Fibroblast of skin of scalp (primary cell): ENCODE results near the gene TMEM14A. TPM values are rescaled to one million over a fixed set of nuclear protein-coding genes. Genes with fewer than 3 reads are reported as not detected.
A peak's percentile ranks its signal among the peaks of the same experiment; 100 is the strongest.
"Not testable (repeated sequence)": the region's sequence is repeated elsewhere in the genome, so short reads cannot be mapped to it uniquely, and the experiment has no call there.

Experiments
- DNase-seq: peaks from one replicate; pipeline ENCODE4 v3.0.0-alpha.2; 2013
- polyA plus RNA-seq, 2 experiments: library from polyadenylated mRNA; unstranded; fragments of 120-200 nt; gene quantifications; one replicate each; pipeline ENCODE4 v1.2.1, GENCODE V29; 2013; ENCODE audit not compliant: insufficient read length in 2 of 2

The TMEM14A gene, protein sequence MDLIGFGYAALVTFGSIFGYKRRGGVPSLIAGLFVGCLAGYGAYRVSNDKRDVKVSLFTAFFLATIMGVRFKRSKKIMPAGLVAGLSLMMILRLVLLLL
- 42.0 TPM for polyA plus RNA-seq (2013, experiment 1 of 2; ENCODE audit: insufficient read length)
- polyA plus RNA-seq (2013, experiment 2 of 2; ENCODE audit: insufficient read length), result 42.9 TPM

DNA sequence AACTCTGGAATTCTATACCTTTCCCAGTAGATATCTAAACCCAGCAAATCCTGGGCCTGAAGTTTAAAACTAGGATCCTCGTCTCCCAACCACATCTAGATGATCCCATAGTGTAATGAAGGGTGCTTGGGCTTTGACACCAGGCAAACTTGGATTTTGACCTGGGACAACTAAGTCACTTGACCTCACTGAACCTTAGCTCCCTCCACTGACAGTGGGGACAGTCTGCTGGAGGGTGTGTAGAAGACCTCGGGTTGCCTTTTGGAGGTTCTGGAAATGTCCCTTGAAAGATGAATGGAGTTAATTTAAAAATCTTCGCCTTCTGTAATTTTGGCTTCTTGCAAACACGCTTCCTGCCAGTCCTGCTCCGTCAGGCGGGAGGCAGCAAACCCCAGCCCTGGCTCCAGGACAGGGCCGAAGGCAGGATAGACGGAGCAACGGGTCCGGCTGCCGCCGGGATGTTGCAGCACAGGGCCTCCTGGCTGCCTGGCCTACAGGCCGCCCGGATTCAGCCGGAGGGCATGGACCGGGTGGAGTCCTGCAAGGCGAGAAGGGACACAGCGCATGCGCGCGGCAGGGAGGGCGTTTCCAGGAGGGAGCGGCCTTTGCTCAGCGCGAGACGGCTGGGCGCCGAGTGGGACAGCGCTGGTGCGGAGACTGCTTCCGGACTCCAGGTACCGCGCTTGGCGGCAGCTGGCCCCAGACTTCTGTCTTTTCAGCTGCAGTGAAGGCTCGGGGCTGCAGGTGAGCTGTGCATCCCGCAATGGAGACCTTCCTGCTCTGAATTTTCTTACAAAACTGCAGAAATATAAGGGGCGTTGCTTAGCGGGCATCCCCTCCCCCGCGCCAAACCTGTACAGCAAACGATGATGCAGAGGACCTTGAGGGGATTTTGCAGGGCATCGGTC, at the start of gene TMEM14A:
Gene TMEM14A (plus strand): TSS at position 612 of the 908 bp plus-strand sequence. CDS start 5,990 bp downstream, outside the sequence.
- peak; percentile 91 for DNase-seq

GRCh38 chr6:52621631-52622030, 49.3 kb upstream of the TMEM14A start:
- no peak for DNase-seq

DNA sequence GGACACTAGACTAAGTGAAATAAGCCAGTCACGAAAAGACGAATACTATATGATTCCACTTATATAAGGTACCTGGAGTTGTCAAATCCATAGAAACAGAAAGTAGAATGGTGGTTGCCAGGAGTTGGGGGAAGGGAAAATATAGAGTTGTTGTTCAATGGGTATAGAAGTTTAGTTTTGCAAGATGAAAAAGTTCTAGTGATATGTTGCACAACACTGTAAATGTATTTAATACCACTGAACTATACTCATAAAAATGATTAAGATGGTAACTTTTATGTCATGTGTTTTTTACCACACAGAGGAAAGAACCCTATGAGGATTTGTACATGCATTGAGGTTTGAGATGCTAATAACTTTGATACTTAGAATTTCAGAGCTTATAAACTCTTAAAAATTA, 48.1 kb upstream of the TMEM14A start:
- no peak for DNase-seq

DNA sequence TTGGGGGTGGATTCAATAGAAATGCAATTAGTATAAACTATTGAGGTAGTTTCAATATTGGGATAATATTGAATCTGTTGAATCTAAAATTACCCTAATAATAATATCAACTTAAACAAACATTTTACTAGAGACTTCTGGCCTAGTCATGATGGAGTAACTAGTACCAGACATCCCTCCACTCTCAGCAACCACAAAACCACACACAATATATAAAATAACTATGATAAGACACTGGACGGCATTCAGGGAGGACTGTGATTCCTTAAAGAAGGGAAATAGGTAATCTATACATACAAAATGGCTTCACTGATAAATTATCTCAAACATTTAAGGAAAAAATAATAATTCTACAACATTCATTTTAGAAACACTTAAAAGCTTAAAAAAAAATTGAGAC, 38.9 kb upstream of the TMEM14A start:
- peak; percentile 29 for DNase-seq

GRCh38 chr6:52634211-52634610, 36.7 kb upstream of the TMEM14A start:
- peak; percentile 28 for DNase-seq

- peak; percentile 6 for DNase-seq
Measured at GRCh38 chr6:52635049-52635577, 35.8 kb upstream of the TMEM14A start.

DNA sequence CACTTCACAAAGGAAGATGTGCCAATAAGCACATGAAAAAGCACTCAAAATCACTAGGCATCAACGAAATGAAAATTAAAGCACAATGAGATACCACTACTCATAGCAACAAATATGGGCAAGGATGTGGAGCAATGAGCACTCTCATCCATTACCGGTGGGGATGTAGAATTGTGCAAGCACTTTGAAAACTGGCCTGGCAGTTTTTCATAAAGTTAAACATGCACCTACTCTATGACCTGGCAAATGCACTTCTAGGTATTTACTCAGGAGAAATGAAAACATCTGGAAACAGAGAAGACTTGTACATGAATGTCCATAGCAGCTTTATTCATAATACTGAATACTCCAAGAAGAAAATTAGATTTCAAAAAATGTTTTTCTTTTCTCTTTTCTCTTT, 34.1 kb upstream of the TMEM14A start:
- no peak for DNase-seq

- no peak for DNase-seq
Measured at GRCh38 chr6:52639493-52639892, 31.4 kb upstream of the TMEM14A start.

DNA sequence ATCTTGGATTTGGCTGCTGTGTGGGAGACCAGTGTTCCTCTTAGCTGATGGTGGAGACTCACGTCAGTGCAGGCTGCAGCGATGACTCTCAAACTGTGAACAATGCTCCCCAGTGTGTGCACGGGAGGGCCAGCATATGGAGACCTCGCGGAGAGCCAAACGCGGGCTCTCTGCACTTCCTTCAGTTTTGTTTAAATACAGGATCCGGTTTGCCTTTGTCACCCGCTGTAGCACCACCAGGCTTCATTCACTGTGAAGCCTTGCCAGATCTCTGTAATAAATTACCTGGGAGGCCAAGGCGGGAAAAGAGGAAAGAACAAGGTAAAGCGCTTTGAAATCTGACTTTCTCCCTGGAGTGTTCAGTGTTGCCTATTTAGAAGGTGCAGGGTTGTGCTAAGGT, 30.7 kb upstream of the TMEM14A start:
- DNase-seq, result peak; percentile 45

DNA sequence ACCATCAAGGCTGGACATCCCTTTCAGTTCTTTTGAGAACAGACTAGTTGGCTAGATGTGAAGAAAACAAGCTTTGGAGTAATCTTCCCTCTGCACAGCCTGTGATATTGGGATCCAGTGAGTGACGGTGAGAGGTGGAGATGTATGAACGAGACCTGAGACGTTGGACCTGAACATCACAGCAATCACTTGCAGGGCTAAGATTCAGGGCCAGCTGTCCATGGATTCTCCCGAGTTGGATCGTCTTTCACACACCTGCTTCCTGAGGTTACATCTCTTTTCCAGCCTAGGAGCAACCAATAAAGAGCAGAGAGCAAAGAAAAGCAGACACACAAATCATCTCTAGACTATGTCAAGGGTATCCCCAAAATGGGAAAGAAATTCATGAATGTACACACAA, 30.0 kb upstream of the TMEM14A start:
- no peak for DNase-seq

- DNase-seq, result no peak
Measured at GRCh38 chr6:52641388-52641787, 29.5 kb upstream of the TMEM14A start.

GRCh38 chr6:52641826-52642225, 29.1 kb upstream of the TMEM14A start:
- DNase-seq, result no peak

DNA sequence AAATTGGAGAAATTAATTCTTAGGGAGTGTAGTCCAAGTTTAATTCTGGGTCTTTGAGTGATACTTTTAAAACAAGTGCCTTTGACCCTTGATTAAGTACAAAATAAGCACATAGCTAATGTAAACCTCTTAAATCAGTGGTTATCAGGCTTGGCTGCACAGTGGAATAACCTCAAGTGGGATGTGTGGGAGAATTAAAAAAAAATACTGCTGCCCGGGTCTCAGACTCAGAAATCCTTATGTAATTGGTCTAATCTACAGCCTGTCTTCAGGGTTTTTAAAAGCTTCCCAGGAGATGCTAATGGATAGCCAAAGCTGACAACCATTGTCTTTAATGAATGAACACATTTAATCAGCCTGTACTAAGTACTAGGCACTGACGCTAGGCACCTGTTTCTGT, 28.5 kb upstream of the TMEM14A start:
- no peak for DNase-seq

DNA sequence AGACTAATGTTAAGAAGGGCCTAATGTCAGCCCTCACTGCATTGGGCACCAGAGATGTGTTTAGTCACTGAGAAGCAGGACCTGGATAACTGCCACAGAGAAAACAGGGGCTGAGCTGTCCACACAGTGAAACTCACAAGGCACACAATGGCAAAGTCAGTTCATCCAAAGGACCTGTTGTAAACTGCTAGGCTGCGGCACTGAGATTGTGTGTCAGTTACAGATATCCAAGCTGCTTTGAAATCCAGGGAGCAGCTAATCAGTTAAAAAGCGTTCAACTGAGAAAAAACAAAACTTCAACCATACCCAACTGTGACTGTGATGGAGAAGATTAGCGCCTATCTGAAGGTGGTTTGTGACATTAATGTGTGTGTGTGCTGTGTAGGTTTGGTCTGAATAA, 27.8 kb upstream of the TMEM14A start:
- no peak for DNase-seq

DNA sequence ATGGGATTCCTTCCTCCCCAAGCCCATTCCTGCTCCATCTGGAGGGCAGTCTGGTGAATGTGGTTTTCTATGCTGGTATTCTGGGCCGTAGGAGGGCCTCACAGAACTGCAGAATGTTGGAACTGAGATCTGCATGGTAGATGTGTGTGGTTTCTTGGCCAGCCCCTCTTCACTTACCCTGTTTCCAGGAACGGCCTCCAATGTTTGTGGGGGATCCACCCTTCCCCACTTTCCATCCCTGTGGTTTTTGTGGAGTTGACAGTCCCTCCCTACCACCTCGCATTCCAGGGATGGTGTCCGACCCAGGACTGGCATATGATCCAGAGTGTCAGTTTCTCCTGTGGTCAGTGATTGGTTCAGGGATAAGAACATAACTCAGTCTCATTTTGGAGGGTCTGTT, 26.7 kb upstream of the TMEM14A start:
- no peak for DNase-seq

DNA sequence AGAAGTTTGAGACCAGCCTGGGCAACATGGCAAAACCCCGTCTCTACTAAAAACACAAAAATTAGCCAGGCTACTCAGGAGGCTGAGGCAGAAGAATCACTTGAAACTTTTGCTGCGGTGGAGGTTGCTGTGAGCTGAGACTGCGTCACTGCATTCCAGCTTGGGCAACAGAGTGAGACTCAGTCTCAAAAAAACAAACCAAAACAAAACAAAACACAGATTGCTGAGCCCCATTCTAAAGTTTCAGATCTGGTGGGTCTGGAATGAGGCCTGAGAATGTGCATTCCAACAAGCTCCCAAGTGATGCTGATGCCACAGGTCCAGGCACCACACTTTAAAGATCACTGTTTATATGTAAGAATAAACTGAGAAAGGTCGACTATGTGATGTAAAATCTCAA, 24.9 kb upstream of the TMEM14A start:
- no peak for DNase-seq

DNA sequence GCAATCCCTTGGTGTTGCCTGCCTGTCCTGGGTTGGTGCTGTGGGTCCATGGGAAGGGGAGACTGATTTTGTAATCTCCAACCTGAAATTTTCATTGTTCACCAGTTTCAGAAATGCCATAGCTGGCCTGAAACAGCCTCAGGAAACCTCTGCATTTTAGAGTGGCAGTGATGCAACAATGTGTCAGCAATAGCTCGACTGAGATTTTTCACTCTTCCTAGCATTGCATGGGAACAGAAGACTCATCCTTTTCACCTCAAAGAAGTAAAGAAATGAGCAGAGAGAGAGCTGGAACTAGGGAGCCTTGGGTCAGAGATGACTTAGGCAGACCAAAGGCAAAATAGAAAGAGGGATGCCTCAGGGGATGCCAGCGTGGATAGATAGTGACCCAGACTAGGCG, 23.7 kb upstream of the TMEM14A start:
- DNase-seq, result peak; percentile 61

- DNase-seq, result peak; percentile 79
Measured at GRCh38 chr6:52649536-52650160, 21.3 kb upstream of the TMEM14A start.

- DNase-seq, result no peak
Measured at GRCh38 chr6:52650941-52651340, 20.0 kb upstream of the TMEM14A start.

DNA sequence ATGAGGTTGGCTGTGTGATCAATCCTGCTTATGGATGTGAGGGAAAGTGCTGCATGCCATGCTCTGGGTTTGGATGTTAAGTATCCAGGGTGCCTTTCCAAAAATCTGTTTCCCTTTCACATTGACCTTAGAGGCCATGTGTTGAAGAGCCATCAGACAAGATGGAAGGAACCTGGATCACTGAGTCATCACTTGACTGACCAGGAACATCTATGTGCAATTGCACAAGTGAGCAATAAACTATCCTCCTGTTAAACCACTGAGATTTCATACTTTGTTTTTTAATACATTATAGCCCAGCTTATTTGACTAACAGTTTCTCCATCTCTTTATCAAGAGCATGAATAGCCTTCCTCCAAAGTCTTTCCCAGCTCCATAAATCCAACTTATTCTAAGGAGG, 17.8 kb upstream of the TMEM14A start:
- DNase-seq, result no peak

- no peak for DNase-seq
Measured at GRCh38 chr6:52654007-52654406, 16.9 kb upstream of the TMEM14A start.

GRCh38 chr6:52654592-52654991, 16.3 kb upstream of the TMEM14A start:
- no peak for DNase-seq

DNA sequence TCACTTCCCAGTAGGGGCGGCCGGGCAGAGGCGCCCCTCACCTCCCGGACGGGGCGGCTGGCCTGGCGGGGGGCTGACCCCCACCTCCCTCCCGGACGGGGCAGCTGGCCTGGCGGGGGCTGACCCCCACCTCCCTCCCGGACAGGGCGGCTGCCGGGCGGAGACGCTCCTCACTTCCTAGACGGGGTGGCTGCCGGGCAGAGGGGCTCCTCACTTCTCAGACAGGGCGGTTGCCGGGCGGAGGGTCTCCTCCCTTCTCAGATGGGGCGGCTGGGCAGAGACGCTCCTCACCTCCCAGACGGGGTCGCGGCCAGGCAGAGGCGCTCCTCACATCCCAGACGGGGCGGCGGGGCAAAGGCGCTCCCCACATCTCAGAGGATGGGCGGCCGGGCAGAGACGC, 15.0 kb upstream of the TMEM14A start:
- DNase-seq, result not testable (repeated sequence)
